SW480 (cell line): ENCODE results near the gene RHBDF2.

Experiments used
- DNase-seq: peaks from one replicate; pipeline ENCODE4 v3.0.0-alpha.2; 2016; ENCODE audit warnings: low spot score

The RHBDF2 gene

GRCh38 chr17:76501018-76501826, at the start of gene RHBDF2:
TSS of gene RHBDF2 (minus strand) at chr17:76501423. CDS start at chr17:76481524, 19,899 bp downstream.
- peak; percentile 78 for DNase-seq

GRCh38 chr17:76549539-76549938, 48.3 kb upstream of the RHBDF2 start:
- DNase-seq, result no peak

- no peak for DNase-seq
These were observed 47.9 kb upstream of the RHBDF2 start for GRCh38 chr17:76549215-76549518.

DNA sequence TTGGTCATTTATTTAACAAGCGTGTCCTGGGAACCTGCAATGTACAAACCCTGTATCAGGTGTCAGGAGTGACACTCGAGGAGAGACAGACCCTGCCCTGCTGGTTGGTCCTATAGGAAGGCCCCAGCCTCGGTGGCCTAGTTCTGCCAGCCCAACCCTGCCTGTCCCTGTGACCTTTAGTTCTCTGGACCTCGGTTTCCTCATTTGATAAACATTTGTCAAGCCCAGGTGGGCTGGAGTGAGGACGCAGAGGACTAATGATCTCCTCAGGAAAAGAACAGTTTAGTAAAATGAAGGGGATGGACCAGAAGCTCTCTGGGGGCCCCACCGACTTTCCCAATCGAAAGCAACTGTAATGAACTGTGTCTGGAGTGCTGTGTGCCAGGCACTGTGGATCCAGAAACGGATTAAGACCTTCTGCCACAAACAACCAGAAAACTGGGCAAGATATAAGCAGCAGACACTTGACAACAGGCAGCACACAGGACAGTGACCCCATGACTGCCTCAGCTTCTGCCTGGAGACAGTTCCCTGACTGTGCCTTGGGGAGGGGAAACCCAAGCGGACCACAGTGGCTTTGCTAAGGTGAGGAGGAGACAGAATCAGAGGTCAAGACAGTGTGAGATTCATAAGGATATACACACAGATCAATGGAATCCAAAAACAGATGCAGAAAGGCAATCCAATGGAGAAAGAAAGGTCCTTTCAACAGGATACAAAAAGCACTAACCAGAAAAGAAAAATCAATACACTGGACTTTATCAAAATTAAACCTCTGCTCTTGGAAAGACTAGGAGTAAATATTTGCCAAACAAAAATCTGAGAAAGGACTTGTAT, 47.4 kb upstream of the RHBDF2 start:
- DNase-seq, result no peak

DNA sequence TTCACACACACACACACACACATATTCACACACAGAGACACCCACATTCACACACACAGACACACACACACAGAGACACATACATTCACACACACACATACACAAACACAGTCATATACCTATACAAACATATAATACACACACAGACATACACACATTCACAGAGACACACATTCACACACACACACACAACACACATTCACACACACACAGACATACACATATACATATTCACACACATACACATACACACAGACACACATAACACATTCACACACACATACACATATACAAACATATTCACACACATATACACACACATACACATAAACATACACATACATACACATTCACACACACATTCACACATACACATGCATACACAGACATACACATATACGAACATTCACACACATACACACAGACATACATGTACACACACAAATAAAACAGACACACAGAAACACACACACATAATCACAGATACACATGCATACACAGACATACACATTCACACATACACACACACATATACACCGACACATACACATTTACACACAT, 46.5 kb upstream of the RHBDF2 start:
- DNase-seq, result no peak

GRCh38 chr17:76547183-76547641, 46.0 kb upstream of the RHBDF2 start:
- DNase-seq, result peak; percentile 64

GRCh38 chr17:76546556-76547182, 45.4 kb upstream of the RHBDF2 start:
- peak; percentile 32 for DNase-seq

DNA sequence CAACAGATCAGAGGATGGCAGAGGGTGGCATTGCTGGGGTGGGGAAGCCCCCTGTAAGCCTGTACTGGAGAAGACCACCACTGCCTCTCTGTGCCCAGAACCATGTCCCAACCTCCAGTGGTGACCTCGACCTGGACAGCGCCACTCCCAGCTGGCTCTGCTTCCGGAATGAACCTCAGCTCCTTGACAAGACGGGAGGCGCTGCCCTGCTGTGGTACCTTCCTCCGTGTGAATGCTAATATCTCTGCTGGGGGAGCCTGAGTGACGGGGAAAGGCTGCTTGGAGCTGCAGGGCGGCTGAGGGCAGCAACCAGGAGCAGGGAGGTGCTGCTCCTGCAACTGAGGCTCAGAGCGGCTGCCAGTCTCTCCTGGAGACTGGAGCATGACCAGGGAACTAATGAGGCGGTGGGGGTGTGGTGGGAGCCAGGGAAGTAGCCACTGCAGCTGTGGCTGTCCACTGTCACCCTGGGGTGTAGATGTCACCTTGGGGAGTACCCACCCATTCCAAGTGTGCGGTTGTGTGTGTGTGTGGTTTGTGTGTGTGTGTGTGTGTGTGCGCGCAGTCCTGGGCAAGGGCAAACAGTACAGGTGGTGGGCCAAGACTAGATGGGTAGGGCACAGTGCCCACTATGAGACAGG, 44.8 kb upstream of the RHBDF2 start:
- DNase-seq, result no peak

GRCh38 chr17:76544546-76545365, 43.5 kb upstream of the RHBDF2 start:
- no peak for DNase-seq

DNA sequence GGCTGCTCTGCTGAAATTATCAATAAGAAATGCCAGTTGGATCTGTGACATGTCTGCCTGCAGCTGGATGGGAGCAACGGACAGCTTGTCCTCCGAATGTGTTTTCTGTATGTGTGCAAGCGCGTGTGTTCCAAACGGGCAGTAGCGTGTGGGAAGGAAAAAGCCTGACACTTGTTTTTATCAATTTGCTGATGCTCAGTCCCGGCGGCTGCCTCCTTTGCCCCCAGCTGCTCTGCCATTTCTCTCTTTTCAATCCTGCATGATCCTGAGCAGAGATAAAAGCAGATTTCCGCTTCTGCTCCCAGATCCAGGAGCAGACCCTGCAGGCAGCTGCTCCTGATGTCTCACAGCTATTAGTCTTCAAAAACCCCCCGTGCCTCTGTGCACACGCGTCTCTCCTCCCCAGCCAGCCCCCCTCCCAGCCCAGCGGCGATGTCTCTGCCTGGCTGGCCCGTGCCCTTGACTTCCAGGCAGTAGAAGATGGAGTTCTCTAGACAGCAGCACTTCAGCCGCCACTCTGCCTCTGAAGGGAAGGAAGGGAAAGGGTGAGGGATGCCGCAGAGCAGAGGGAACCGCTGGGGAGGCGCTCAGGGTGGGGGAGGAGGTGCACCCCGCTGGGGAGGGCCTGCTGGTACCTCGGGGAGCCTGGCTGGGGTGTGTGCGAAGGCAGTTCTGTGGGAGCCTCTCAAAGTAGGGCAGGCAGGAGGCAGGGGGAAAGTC, 42.8 kb upstream of the RHBDF2 start:
- DNase-seq, result no peak

- no peak for DNase-seq
These were observed 42.2 kb upstream of the RHBDF2 start for GRCh38 chr17:76543482-76543825.

GRCh38 chr17:76542984-76543383, 41.8 kb upstream of the RHBDF2 start:
- DNase-seq, result no peak

GRCh38 chr17:76542566-76542971, 41.3 kb upstream of the RHBDF2 start:
- DNase-seq, result no peak

DNA sequence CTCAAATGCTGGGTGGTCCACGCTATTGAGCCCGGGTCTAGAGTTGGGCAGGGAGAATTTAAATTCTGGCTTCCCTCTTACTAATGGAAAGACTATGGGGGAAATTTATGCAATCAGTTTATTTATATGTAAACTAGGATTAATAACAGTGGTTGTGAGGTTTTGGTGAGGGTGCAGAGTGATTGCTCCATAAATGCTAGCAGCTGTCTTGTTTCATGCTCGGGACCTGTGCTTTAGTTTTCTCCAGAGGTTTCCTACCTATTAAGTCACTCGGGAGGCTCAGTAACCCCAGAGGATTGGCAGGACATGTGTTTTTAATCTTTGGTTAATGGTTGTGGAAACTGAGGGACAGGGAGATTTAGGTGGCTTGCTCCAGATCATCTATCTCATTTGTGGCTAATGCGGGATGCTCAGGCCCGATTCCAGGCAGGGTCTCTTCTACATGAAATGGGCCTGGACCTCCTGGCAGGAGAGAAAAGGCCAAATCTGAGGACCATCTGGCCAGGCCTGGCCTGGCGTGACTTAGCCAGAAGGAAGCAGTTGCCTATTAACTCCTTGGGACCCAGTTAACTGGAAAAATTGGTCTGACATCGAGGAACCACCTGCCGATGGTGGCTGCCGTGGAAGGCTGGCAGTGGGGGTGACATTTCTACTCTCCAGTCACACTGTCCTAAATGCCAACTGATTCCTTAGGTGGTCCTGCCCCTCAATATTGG, 40.7 kb upstream of the RHBDF2 start:
- DNase-seq, result no peak

GRCh38 chr17:76540381-76541300, 39.4 kb upstream of the RHBDF2 start:
- peak; percentile 93 for DNase-seq

DNA sequence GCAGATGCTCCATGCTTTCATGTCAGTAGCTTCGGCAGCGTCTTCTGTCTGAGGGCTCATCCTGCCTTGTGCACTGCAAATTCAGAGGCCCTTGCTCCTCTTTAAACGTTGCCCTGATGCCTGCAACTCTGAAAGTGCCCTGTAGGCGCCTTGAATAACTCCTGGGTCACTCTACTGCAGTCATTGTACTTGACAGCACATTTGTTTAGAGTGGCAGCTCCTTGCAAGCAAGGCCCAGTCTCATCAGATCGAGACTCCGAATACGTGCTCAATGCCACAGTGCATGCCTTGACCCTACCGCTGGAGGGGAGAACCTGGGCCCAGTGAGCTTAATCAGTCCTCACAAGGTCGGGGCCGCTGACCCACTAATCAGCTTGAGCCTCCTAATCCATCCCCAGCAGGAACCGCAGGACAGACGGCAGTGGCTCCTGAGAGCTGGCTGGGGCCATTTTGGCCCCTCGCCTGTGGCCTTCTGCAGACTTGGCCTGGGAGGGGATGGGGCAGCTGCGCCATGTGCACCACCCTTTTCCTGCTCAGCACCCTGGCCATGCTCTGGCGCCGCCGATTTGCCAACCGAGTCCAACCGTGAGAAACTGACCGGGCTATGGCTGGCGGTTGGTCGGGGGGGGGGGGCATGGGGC, 38.5 kb upstream of the RHBDF2 start, which contains the start of gene PRCD:
PRCD (plus strand) TSS at position 414 of the 641 bp plus-strand sequence; CDS start at position 512, 98 bp downstream.
- no peak for DNase-seq

DNA sequence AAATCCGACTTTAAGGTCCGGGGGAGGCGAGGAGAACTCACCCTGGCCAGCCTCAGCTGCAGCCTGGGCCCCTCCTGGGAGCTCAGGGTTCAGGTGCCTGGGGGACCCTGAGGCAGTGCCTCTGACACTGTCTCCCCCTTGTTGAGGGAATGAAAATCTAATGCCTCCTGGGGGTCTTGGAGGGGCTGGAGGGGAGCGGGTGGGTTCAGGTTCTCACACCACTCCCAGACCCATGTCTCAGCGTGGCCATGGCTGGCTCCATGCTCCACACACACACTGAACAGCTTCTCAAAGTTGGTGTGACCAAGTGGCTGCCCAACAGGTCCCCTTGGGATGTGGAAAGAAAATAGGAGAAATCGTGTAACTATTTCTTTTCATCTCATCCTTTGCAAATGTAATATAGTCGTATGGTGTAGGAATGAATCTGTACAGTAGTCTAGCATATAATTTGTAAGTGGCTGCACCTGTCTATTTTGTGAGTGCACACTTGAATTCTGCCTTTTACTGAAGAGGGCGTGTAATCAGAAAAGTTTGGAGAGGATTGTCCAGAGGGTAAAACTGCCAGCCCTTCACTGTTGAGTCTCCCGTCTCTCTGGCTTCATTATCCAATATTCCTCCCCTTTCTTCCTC, 37.8 kb upstream of the RHBDF2 start:
- no peak for DNase-seq
